Germinal center (tissue), 1 donor: ENCODE data around the gene SMG1.
"Not testable (repeated sequence)": the region's sequence is repeated elsewhere in the genome, so short reads cannot be mapped to it uniquely, and the experiment has no call there.

Experiments used
- DNase-seq: peaks from one replicate; pipeline ENCODE4 v3.0.0; 2012; ENCODE audit warnings: mixed read lengths, low spot score

The SMG1 gene

DNA sequence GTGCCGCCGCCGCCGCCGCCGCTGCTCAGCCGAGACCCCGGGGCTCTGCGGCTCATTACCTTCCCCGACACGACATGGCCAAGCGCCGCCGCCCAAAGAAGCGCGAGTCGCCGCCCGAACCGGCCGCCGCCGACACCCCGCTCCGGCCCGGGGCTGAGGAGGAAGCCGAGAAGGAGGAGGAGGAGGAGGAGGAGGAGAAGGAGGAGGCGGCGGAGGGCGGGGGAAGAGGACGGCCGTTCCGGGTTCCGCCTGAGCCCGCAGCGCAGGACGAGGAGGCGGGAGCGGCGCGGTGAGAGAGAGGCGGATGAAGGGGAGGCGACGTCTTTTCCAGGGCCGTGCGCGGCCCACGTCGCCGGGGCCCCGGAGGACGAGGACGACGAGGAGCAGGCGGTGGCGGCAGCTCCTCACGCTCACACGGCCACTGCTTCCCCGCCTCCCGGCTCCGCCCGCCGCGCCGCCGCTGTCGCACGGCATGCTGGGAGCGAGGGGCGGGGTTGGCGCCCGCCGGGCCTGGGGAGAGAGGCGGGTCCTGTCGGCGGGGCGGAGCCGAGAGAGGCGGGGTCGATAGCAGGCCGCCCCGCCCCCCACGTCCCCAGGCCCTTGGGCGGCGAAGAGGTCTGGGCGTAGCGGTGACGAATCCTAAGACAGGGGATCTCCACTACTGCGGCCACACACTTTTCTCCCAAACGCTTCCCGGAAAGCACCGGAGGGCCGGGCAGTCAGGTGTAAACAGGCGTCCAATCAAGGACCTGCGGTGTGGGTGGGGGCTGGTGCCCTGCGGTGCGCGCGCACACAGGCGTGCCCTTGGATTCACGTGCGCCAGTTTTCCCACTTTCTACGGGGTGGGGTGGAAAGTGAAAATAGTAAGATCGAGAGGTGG is at the start of gene SMG1:
Gene SMG1 (minus strand): TSS at position 423 of the 880 bp plus-strand sequence. CDS start 367 bp downstream, at position 56.
- DNase-seq: peak; percentile 89

DNA sequence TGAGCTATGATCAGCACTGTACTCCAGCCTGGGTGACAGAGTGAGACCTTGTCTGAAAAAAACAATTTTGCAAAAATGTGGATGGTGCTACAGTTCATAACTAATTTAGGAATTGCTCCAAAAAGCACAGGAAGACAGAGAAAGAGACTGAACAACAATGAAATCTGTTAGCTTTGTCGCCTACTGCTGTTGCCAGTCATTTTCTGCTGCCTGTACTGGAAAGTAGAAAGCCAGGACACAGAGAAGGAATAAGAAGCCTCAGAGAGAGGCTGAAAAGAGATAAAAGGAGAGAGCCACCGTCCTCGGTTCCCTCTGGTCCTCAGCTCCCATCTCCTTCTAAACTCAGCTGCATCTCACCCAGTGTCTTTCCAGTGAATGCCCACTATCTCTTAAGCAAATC is 48.9 kb upstream of the SMG1 start:
- no peak for DNase-seq

DNA sequence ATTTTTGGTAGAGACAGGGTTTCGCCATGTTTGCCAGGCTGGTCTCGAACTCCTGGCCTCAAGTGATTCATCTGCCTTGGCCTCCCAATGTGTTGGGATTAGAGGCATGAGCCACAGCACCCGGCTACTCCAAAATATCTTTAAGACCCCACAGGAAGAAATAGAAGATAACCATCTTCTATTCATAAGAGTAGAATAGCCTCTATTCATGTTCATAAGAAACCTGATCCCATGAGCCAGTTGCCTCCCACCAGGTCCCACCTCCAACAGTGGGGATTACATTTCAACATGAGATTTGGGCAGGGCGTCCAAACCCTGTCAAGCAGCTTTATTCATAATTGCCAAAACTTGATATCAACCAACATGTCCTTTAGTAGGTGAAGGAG is 43.6 kb upstream of the SMG1 start:
- DNase-seq: no peak

DNA sequence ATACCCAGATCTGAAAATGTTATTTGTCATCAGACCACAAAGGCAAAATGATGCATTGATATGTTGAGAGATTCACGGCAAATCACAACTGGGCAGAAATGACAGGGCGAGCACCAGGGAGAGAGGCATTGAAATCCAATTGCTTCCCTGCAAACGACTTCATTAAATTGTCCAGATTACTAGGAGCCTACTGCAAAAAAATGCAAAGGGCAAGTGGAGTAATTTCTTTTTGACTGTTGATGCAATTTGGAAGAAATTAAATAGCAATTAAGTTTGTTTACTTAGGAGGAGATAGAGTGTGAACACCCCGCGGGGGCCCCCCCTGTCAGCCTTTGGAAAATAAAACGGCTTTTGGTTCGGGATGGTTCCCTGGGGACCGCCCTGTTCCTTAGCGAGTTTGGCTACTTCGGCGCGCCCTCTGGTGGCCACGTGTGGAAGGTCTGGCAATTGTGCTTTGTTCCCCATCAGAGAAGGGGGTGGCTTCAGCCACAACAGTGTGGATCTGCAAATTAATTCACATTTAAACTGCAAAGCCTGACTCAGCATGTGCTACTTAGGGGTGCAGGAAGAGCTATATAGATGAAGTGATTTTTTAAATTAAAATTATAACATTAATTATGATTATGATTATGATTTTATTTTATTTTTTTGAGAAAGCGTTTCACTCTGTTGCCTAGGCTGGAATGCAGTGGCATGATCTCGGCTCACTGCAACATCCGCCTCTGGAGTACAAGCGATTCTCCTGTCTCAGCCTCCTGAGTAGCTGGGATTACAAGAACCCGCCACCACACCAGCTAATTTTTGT is 43.0 kb upstream of the SMG1 start:
- peak; percentile 83 for DNase-seq

DNA sequence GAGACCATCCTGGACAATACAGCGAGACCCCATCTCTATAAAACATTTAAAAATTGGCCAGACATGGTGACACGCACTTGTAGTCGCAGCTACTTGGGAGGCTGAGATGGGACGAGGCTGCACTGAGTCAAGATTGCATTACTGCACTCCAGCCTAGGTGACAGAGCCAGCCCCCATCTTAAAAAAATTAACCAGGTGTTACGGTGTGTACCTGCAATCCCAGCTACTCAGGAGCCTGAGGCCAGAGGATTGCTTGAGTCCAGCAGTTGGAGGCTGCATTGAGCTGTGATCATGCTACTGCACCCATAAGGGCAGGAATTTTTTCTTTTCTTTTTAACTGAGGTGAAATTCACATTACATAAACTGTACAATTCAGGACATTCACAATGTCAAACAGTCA is 40.6 kb upstream of the SMG1 start:
- no peak for DNase-seq

DNA sequence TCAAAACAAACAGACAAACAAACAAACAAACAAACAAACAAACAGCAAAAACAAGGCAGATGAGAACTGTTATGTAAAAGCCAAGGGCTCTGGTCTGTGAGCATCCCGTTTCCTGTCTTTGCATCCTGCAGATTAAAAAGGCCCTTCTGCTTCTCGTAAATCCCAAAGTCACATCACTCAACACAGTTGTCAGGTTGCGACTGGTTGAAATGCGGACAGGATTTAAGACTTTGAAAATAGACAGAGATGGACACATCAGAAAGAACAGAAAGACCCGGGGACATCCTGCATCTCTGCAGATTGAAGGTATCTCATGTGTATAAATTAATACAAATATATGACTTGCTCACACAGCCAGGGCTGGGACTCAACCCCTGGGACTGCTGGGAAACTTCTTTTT is 39.3 kb upstream of the SMG1 start:
- no peak for DNase-seq

DNA sequence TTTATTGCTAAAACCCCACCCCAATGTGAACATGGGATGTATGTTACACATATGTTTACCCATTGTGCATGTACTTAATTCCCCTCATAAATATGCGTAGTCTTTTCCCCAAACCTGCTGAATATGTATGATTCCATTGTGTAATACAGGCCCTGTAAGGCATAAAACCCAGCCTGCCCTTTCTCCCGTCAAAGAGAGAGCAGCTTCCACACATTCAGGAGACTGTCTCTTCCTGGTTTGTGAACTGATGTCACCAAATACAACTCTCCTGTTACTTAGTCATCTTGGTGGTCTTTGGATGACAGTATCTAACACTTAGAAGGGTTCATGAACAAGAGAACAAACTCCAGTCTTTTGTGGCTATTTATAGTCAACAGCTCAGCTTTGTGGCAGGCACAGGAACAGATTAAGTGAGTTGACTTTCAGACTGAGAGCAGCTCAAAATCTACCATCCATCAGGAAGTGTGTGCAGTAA is 32.9 kb upstream of the SMG1 start:
- no peak for DNase-seq

DNA sequence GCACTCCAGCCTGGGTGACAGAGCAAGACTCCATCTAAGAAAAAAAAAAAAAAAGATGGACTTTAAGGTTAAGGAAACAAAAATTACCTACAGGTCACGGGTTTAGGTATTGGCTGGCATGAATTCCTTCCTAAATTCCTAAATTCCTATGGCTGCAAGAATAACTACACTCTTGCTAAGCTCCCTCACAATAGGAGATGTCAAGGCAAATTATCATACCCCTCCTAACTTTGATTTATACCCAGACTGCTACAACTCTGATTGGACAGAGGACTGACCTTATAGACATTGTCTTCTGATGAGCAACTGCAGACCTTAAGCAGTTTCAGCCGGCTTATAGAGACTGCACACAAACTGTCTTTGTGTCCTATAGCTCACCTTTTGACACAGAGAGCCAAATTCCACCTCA is 32.4 kb upstream of the SMG1 start:
- DNase-seq: no peak

DNA sequence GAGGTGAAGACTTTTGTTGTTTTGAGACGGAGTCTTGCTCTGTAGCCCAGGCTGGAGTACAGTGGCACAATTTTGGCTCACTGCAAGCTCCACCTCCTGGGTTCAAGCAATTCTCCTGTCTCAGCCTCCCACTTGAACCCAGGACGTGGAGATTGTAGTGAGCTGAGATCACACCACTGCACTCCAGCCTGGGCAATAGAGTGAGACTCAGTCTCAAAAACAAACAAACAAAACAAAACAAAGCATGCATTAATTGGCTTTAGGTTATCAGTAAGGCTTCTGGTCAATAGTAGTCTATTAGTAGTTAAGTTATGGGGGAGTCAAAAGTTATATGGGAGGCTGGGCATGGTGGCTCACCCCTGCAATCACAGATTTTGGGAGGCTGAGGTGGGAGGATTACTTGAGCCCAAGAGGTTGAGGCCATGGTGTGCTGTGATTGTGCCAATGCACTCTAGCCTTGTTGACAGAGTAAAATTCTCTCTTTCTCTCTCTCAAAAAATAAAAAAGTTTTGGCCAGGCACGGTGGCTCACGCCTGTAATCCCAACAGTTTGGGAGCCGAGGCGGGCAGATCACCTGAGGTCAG is 30.5 kb upstream of the SMG1 start:
- not testable (repeated sequence) for DNase-seq

DNA sequence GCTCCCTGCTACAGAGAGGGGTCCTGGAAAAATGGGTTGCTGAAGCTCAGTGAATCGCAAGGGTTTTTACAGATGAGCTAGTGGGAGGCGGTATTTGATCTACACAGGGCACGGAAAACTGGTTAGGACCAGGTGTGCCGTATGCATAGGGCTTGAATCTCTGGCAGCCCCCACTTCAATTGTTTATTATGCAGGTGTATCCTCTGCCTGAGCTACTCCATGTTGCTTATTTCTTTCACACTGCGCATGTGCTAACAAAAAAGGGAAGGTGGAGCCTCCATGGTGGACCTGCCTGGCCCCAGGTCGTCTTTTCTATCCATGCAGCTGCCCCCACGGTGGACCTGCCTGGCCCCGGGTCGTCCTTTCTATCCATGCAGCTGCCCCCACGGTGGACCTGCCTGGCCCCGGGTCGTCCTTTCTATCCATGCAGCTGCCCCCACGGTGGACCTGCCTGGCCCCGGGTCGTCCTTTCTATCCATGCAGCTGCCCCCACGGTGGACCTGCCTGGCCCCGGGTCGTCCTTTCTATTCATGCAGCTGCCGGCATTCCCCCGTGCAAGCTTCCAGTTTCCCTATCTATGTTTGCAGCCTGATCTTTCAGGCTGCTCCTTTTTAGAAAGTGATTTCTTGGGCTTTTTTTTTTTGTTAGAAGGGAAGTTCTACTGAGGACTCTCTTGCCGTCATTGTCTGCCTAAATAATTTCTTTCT is 29.8 kb upstream of the SMG1 start:
- DNase-seq: peak; percentile 33

DNA sequence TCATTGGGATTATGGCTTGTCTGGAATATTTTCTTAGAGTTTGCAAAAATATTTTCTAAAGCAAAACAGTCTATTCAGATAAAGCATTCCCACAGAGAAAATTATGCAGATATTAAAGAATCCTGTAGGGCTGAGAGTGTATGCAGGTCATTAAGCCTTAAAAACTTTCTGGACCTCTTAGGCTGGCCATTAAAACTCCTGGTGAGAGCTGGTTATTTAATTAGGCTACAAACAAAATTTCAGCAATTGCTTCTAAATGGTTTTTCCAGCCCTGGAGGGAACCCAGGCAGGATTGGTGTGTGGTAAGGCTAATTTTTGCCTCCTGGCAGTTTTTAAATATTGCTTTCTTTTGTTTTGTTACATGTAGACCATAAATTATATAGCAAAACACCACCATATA is 27.3 kb upstream of the SMG1 start:
- no peak for DNase-seq

DNA sequence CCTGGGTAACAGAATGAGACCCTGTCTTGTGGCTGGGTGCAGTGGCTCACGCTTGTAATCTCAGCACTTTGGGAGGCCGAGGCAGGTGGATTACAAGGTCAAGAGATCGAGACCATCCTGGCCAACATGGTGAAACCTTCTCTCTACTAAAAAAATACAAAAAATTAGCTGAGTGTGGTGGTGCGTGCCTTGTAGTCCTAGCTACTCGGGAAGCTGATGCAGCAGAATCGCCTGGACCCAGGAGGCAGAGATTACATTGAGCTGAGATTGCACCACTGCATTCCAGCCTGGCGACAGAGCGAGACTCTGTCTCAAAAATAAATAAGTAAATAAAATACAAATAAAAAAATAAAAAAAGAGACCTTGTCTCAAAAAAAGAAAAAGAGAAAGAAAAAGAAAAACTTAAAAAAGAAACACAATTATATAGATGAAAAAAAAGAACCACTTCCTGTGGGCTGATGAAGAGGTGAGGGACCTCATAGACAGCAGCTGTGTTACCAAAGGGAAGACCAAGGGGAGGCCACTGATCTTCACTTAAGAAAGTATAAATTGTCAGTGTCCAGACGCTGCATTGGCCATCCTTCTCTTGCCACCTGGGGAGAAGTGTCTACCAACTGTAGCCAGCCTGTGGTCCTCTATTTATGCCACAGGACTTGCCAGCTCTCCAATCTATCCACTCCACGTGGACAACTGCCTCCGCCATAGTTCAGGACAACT is 24.4 kb upstream of the SMG1 start:
- DNase-seq: no peak

DNA sequence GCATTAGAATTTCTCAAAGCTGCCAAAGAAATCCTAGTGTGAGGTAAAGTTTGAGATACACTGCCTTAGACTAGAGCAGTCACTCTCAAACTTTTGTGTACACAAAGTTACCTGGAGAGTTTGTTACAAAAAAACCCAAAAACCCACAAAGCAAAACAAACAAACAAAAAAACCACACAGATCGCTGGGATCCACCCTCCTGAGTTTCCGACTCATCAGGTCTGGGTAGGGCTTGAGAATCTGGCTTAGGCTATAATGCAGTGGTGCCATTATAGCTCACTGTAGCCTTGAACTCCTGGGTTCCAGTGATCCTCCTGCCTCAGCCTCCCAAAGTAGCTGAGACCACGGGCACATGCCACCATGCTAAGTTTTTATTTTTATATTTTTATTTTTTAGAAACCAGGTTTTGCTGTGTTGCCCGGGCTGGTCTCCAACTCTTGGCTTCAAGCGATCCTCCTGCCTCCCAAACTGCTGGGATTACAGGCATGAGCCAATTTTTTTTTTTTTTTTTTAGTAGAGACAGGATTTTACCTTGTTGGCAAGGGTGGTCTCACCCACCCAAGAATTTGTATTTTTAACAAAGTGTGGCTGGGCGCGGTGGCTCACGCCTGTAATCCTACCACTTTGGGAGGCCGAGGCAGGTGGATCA is 22.3 kb upstream of the SMG1 start:
- DNase-seq: no peak

DNA sequence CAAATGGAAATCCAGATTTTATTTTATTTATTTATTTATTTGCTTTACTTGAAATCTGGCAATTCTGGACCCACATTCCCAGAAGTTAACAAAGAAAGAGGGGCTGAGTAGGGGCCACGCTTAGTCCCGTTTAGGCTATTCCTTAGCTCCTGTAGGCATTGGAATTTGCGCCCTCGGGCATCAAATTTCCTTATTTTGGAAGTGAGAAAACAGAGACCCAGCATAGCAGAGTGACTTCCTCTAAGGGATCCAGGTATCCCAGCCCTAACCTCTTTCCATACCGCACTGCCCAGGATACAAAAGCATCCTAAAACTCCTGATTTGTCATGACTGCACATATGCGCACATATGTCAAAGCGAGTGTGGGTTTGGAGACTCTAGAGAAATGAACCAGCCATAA is 19.0 kb upstream of the SMG1 start:
- no peak for DNase-seq

DNA sequence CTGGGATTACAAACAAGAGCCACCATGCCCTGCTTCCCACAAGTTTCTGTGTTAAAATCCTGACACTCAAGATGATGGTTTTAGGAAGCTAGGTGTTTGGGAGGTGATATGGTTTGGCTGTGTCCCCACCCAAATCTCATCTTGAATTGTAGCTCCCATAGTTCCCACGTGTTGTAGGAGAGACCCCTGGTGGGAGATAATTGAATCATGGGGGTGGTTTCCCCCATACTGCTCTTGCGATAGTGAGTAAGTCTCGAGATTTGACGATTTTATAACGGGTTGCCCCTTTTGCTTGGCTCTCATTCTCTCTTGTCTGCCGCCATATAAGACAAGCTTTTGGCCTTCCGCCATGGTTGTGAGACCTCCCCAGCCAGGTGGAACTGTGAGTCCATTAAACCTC is 17.2 kb upstream of the SMG1 start:
- DNase-seq: no peak

DNA sequence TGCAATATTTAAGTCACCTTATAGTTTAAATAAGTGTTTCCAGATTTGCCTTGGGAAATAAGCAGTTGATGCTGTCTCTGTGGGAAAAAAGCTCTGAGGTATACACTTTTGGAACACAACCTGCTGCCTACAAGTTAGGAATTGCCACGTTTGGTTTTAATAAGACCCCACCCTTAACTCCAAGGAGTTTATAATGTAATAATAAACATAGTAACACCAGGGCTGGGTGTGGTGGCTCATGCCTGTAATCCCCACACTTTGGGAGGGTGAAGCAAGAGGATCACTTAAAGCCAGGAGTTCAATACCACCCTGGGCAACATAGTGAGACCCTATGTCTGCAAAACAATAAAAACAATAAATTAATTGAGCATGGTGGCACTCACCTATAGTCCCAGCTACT is 15.9 kb upstream of the SMG1 start:
- DNase-seq: no peak

DNA sequence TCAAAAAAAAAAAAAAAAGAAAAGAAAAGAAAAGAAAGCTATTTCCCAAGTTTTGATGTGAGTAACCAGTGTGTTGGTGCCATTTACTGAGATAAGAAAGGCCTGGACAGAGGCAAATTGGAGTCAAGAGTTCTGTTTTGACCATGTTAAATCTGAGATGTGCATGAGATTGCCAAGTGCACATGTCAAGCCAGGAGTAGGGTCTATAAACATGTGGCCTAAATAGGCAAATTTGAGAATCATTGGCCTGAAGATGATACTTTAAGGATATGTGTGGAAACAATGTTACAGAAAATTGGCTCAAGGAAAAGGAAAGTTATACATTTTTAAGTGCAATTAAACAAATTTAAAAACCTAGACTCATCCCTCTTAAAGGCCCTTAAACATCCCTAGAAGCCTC is 15.3 kb upstream of the SMG1 start:
- DNase-seq: no peak

DNA sequence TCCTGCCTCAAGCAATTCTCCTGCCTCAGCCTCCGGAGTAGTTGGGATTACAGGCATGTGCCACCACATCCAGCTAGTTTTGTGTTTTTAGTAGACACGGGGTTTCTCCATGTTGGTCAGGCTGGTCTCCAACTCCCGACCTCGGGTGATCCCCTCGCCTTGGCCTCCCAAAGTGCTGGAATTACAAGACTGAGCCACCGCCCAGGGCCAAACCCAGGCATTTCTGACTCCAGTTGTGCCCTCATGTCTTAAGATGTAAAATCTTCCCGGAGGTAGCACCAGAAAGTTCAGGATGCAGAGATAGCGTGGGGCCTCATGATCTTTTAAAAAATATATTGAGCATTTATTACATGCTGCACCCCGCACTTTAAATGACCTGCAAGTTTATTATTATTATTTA is 12.8 kb upstream of the SMG1 start:
- DNase-seq: no peak

DNA sequence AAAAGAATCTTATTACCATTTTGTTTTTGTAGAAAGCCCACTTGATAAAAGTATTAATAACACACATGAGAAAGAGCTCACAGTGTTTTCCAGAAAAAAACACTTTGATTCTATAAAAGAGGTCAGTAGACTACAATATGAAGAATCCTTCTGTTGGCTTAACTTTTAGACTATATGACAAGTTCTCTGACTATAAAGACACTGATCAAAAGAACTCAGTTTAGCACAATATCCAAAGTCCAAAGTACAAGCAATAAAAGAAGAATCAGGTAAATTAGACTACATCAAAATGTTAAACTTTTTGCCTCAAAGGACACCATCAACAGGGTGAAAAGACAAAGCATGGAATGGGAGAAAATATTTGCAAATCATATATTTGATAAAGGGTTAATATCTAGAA is 11.2 kb upstream of the SMG1 start:
- DNase-seq: no peak

DNA sequence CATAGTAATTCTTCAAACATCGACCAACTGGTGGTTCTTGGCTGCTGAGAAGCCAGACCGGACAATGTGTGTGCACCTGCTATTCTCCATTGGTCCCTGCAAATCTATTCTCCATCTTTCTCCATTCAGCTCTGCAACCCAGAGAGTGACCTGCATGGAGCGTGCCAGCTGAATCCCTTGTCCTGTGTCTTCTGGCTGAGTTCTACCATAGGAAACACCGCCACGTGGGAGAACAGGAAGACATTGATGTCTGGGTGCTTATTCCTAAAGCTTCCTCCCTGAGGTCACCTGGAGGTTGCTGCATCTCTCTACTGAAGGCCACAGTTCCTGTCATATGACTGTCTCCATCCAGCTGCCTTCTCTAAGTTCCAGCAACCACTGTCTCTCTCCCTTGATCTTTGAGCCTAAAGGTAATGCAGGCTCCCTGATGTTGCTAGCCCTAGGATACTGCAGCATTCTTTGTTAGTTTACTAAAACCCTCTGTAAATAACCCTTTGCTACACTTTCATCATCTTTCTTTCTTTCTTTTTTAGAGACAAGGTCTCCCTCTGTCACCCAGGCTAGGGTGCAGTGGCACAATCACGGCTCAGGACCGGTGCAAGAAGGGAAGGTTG is 10.6 kb upstream of the SMG1 start:
- DNase-seq: no peak

DNA sequence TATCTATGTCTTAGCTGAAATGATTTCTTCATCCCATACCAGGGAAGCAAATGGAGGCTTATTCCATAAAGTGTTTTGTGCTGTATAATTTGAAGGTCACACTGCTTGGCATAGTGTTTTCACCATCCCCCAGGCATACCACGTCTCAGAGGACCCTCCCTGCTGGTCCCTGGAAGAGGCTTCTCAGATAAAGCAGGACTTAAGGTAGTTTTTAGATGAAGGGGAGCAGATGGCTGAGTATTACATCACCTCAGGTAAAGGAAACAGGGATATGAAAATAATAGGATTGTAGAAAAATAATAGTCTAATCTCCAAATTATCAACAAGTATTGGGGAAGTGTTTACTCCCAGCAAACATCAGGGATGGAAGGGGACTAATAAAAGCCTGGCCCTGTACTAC is 7.3 kb upstream of the SMG1 start:
- DNase-seq: no peak
